CD14-positive monocyte (primary cell): ENCODE measurements around the gene SMG7. TPM values are rescaled to one million over a fixed set of nuclear protein-coding genes. Genes with fewer than 3 reads are reported as not detected.
A peak's percentile ranks its signal among the peaks of the same experiment; 100 is the strongest.

Experiments
- DNase-seq, 3 donors: peaks; one replicate each; pipeline ENCODE4 v3.0.0-alpha.2; 2011 to 2022
- H2AFZ ChIP-seq: 2 replicates; pipeline ENCODE4 v1.6.0; 2012; ENCODE audit warnings: mild to moderate bottlenecking, low read depth, low read length, inconsistent platforms; ENCODE audit not compliant: insufficient read depth, poor library complexity, severe bottlenecking
- H3K27ac ChIP-seq, 2 donors: 1 replicate in 1 of 2; 2 replicates in 1 of 2; pipeline ENCODE4 v1.5.1; 2012 to 2013; ENCODE audit warnings: low read length in 2 of 2, control low read depth in 1 of 2, inconsistent platforms in 1 of 2, low read depth in 1 of 2, mild to moderate bottlenecking in 1 of 2
- H3K27me3 ChIP-seq, 2 donors: one replicate each; pipeline versions ENCODE4 v1.6.0 to v1.6.1; 2011 to 2013; ENCODE audit warnings: low read length in 2 of 2; ENCODE audit not compliant: control insufficient read depth in 2 of 2, insufficient read depth in 2 of 2
- H3K36me3 ChIP-seq, 2 donors: replicated peaks in 1 of 2; 1 replicate in 1 of 2; 2 replicates in 1 of 2; pipeline versions ENCODE4 v1.5.1 to v1.6.1; 2012 to 2013; ENCODE audit warnings: low read length in 2 of 2, control low read depth in 1 of 2, inconsistent platforms in 1 of 2, mild to moderate bottlenecking in 1 of 2; ENCODE audit not compliant: insufficient read depth in 2 of 2, control insufficient read depth in 1 of 2
- H3K4me1 ChIP-seq, 2 donors: 1 replicate in 1 of 2; 2 replicates in 1 of 2; pipeline versions ENCODE4 v1.5.1 to v1.6.1; 2012 to 2013; ENCODE audit warnings: low read length in 2 of 2, control low read depth in 1 of 2, inconsistent platforms in 1 of 2, mild to moderate bottlenecking in 1 of 2, moderate library complexity in 1 of 2; ENCODE audit not compliant: insufficient read depth in 2 of 2, control insufficient read depth in 1 of 2
- H3K4me2 ChIP-seq: replicated peaks from 2 replicates; pipeline ENCODE3; 2012; ENCODE audit warnings: low read length, moderate library complexity, mild to moderate bottlenecking; ENCODE audit not compliant: poor library complexity, severe bottlenecking; ENCODE audit errors: extremely low read depth
- H3K4me3 ChIP-seq, 3 experiments: fragments of 200-600 bp in 1 of 3; sonication (generic) in 1 of 3; replicated peaks in 1 of 3; 1 replicate in 2 of 3; 2 replicates in 1 of 3; pipeline ENCODE4 v1.5.1; 2011 to 2013; ENCODE audit warnings: low read length in 3 of 3, mild to moderate bottlenecking in 3 of 3, control low read depth in 2 of 3, low read depth in 2 of 3, inconsistent platforms in 1 of 3, moderate library complexity in 1 of 3
- H3K79me2 ChIP-seq: 2 replicates; pipeline ENCODE4 v1.6.0; 2012; ENCODE audit warnings: mild to moderate bottlenecking, control low read depth, inconsistent platforms, low read length, moderate library complexity; ENCODE audit not compliant: insufficient read depth
- H3K9ac ChIP-seq: 2 replicates; pipeline ENCODE4 v1.6.0; 2017; ENCODE audit warnings: low read length, mild to moderate bottlenecking; ENCODE audit not compliant: insufficient read depth, poor library complexity, severe bottlenecking
- H3K9me3 ChIP-seq, 2 donors: replicated peaks in 1 of 2; 1 replicate in 1 of 2; 2 replicates in 1 of 2; pipeline versions ENCODE4 v1.5.1 to v1.6.1; 2012 to 2013; ENCODE audit warnings: low read length in 2 of 2, control low read depth in 1 of 2; ENCODE audit not compliant: control insufficient read depth in 1 of 2, insufficient read depth in 1 of 2
- H4K20me1 ChIP-seq: 2 replicates; pipeline ENCODE4 v1.6.0; 2012; ENCODE audit warnings: mild to moderate bottlenecking, low read length, control low read depth, moderate library complexity; ENCODE audit not compliant: insufficient read depth
- H3K27ac Mint-ChIP-seq, 7 donors: one replicate each; pipeline ENCODE4 v1.8.0; 2020; ENCODE audit warnings: mild to moderate bottlenecking in 7 of 7, mixed read lengths in 7 of 7, moderate library complexity in 6 of 7, inconsistent platforms in 2 of 7
- H3K27me3 Mint-ChIP-seq, 3 donors: one replicate each; pipeline ENCODE4 v1.8.0; 2021 to 2022; ENCODE audit warnings: low read depth in 3 of 3, mild to moderate bottlenecking in 3 of 3, mixed read lengths in 3 of 3, moderate library complexity in 3 of 3, inconsistent platforms in 1 of 3
- H3K36me3 Mint-ChIP-seq, 2 donors: one replicate each; pipeline ENCODE4 v1.8.0; 2020; ENCODE audit warnings: mixed read lengths in 2 of 2, inconsistent platforms in 1 of 2, mild to moderate bottlenecking in 1 of 2
- H3K4me1 Mint-ChIP-seq: one replicate; pipeline ENCODE4 v1.8.0; 2020; ENCODE audit warnings: mild to moderate bottlenecking, mixed read lengths
- H3K4me3 Mint-ChIP-seq, 2 donors: one replicate each; pipeline ENCODE4 v1.8.0; 2020; ENCODE audit warnings: mild to moderate bottlenecking in 2 of 2, mixed read lengths in 2 of 2, moderate library complexity in 1 of 2
- H3K9me3 Mint-ChIP-seq, 7 donors: one replicate each; pipeline ENCODE4 v1.8.0; 2020 to 2022; ENCODE audit warnings: mixed read lengths in 7 of 7, mild to moderate bottlenecking in 6 of 7, moderate library complexity in 6 of 7, inconsistent platforms in 2 of 7
- WGBS: methylation state at CpG from one replicate; pipeline ENCODE4 v1.1.5; 2013; ENCODE audit warnings: missing lambda C conversion rate; ENCODE audit not compliant: insufficient coverage; 5-methylcytosine and 5-hydroxymethylcytosine counted together
- intact Hi-C, 2 donors: fragments of 100-400 bp; cut with micrococcal nuclease; formaldehyde crosslinking; loops; one replicate each; pipeline versions ENCODE4 v1.15.0 to v1.15.1; 2023
- polyA plus RNA-seq, 3 donors: library from polyadenylated mRNA; depleted of rRNA in 1 of 3; unstranded in 2 of 3; stranded (reverse) in 1 of 3; fragments of 300-500 nt in 2 of 3; fragments of >200 nt in 1 of 3; fragmentation: Illumina TruSeq in 2 of 3; gene quantifications; 1 replicate in 2 of 3; 2 replicates in 1 of 3; pipeline ENCODE4 v1.2.3, GENCODE V29; 2012 to 2021
- TF ChIP-seq, protein P1 (sequence below): fragments of 200-600 bp; IDR thresholded peaks from one replicate; pipeline ENCODE4 v1.8.0; 2022; ENCODE audit warnings: antibody characterized with exemption, mild to moderate bottlenecking

SMG7 gene
- polyA plus RNA-seq, 3 donors, result 11.5 to 31.3 (median 19.4) TPM

GRCh38 chr1:183493540-183494245, 21.4 kb downstream of the SMG7 start:
- Mint-ChIP-seq H3K27ac (peak overlapping the region; percentile 12 to 77 (median 40)), H3K4me1 (peaks cover 19% of the 10 kb centered on the region), H3K9me3 (peaks cover 0 to 2% (median 0%) of the 10 kb centered on the region in 7 donors), H3K36me3 (peaks cover 2 to 3% of the 10 kb centered on the region in 2 donors), H3K4me3 (peak overlapping the region in 1 of 2 donors; percentile 4), H3K27me3 (no peaks in the 10 kb centered on the region)
- no peaks in the 10 kb centered on the region for H3K9me3 ChIP-seq
- intact Hi-C loops, result no loop called here
- H3K4me2 ChIP-seq, result no peak overlapping the region
- no peak overlapping the region for H3K9ac ChIP-seq
- TF ChIP-seq, protein P1, sequence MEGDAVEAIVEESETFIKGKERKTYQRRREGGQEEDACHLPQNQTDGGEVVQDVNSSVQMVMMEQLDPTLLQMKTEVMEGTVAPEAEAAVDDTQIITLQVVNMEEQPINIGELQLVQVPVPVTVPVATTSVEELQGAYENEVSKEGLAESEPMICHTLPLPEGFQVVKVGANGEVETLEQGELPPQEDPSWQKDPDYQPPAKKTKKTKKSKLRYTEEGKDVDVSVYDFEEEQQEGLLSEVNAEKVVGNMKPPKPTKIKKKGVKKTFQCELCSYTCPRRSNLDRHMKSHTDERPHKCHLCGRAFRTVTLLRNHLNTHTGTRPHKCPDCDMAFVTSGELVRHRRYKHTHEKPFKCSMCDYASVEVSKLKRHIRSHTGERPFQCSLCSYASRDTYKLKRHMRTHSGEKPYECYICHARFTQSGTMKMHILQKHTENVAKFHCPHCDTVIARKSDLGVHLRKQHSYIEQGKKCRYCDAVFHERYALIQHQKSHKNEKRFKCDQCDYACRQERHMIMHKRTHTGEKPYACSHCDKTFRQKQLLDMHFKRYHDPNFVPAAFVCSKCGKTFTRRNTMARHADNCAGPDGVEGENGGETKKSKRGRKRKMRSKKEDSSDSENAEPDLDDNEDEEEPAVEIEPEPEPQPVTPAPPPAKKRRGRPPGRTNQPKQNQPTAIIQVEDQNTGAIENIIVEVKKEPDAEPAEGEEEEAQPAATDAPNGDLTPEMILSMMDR, result no peak
- H3K4me3 ChIP-seq, result no peak overlapping the region
- peak overlapping the region in 1 of 2 donors; percentile 52 for H3K27ac ChIP-seq
- peaks cover 98% of the 10 kb centered on the region for H4K20me1 ChIP-seq
- H3K79me2 ChIP-seq, result peaks cover 99% of the 10 kb centered on the region
- H3K4me1 ChIP-seq, result peaks cover 0 to 7% of the 10 kb centered on the region in 2 donors
- 93% methylated on average over 7 of the region's 12 CpGs for WGBS
- peaks cover 0 to 7% of the 10 kb centered on the region in 2 donors for H3K36me3 ChIP-seq
- H2AFZ ChIP-seq, result no peak overlapping the region
- H3K27me3 ChIP-seq, result no peaks in the 10 kb centered on the region
- no peak for DNase-seq

GRCh38 chr1:183495420-183495819, 23.1 kb downstream of the SMG7 start:
- no peaks in the 10 kb centered on the region for H3K27me3 ChIP-seq
- no peak for DNase-seq
- TF ChIP-seq, protein P1, result no peak
- Mint-ChIP-seq H3K9me3 (peaks cover 0 to 2% (median 0%) of the 10 kb centered on the region in 7 donors), H3K4me3 (no peak overlapping the region), H3K4me1 (peaks cover 22% of the 10 kb centered on the region), H3K27me3 (no peaks in the 10 kb centered on the region), H3K27ac (peak overlapping the region in 4 of 7 donors; percentile 30 to 53 (median 45)), H3K36me3 (peaks cover 2 to 3% of the 10 kb centered on the region in 2 donors)
- peaks cover 0 to 7% of the 10 kb centered on the region in 2 donors for H3K4me1 ChIP-seq
- no peak overlapping the region for H2AFZ ChIP-seq
- H3K27ac ChIP-seq, result peak overlapping the region in 1 of 2 donors; percentile 16
- no peaks in the 10 kb centered on the region for H3K36me3 ChIP-seq
- H3K9me3 ChIP-seq, result no peaks in the 10 kb centered on the region
- H3K4me2 ChIP-seq, result no peak overlapping the region
- intact Hi-C loops, result no loop called here
- no peak overlapping the region for H3K4me3 ChIP-seq
- H4K20me1 ChIP-seq, result peaks cover 98% of the 10 kb centered on the region
- no peak overlapping the region for H3K9ac ChIP-seq
- 96% methylated on average over 4 of the region's 11 CpGs for WGBS
- H3K79me2 ChIP-seq, result peaks cover 99% of the 10 kb centered on the region
